ENCODE measurements around the gene DENND1A.

DNA sequence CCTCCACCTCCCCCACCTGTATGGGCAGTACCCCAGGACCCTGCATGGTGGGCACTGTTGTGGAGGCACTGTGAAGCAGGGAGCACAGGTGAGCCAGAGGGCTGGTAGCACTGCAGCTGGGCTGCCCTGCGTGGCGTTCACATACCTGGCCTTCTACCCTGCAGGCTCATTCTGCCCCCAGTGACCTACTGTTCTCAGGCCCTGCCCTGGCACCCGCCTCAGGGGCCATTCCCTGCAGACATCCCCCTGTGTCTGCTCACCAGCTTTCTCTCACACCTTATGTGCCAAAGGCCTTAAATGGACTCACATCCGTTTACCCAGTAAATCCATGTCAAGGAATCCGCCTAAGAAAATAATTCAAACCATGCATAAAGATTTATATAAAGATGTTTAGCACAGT lies 377.4 kb downstream of the DENND1A start:
- TF ChIP-seq, protein P1, sequence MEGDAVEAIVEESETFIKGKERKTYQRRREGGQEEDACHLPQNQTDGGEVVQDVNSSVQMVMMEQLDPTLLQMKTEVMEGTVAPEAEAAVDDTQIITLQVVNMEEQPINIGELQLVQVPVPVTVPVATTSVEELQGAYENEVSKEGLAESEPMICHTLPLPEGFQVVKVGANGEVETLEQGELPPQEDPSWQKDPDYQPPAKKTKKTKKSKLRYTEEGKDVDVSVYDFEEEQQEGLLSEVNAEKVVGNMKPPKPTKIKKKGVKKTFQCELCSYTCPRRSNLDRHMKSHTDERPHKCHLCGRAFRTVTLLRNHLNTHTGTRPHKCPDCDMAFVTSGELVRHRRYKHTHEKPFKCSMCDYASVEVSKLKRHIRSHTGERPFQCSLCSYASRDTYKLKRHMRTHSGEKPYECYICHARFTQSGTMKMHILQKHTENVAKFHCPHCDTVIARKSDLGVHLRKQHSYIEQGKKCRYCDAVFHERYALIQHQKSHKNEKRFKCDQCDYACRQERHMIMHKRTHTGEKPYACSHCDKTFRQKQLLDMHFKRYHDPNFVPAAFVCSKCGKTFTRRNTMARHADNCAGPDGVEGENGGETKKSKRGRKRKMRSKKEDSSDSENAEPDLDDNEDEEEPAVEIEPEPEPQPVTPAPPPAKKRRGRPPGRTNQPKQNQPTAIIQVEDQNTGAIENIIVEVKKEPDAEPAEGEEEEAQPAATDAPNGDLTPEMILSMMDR (IDR thresholded peaks at IDR 0.05) = no peak
- TF ChIP-seq POLR2A (IDR thresholded peaks at IDR 0.05) = no peak
